Suppressor macrophage treated with lipopolysaccharide for 1 hour (primary cell): ENCODE measurements around the gene ORAI2.
"Not testable (repeated sequence)": the region's sequence is repeated elsewhere in the genome, so short reads cannot be mapped to it uniquely, and the experiment has no call there.

ENCODE experiments used
- DNase-seq, 3 donors: peaks; one replicate each; pipeline ENCODE4 v3.0.0-alpha.2; 2020 to 2022

Gene ORAI2

GRCh38 chr7:102433219-102434038 is at the start of gene ORAI2:
Gene ORAI2 (plus strand): TSS chr7:102433575. CDS start chr7:102438957, 5,382 bp downstream.
- peak; percentile 82 to 96 (median 91) for DNase-seq

GRCh38 chr7:102387064-102387463 is 46.3 kb upstream of the ORAI2 start:
- DNase-seq: no peak

- peak in 1 of 3 donors; percentile 4 for DNase-seq
Measured at GRCh38 chr7:102389810-102390209, 43.6 kb upstream of the ORAI2 start.

DNA sequence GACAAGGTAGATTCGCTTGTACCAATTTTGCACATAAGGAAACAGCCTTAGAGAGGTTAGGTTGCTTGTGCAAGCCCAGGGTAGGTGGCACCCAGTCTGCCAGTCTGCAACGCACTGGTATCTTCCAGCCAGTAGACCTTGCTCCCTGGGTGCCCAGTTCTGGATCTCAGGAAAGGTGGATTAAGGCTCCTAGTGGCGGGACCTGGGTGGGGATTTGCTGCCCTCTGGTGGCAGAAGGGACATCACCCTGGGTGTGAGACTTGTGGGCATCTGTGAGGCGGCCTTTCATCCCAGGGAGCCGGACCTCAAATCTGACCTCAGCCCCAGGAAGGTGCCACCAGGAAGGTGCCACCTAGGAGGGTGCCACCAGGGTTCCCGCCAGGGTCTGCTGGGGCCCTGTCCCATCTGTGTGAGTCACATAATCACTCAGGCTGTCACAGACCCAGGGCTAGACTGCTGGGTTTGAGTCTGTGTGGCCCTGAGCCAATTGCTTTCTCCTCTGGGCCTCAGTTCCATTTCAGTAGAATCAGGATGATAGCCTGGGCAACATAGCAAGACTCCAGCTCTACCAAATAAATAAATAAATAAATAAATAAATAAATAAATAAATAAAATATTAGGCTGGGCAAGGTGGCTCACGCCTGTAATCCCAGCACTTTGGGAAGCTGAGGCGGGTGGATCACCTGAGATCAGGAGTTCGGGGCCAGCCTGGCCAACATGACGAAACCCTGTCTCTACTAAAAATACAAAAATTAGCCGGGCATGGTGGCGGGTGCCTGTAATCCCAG is 42.5 kb upstream of the ORAI2 start:
- DNase-seq: peak; percentile 82 to 93 (median 89)

DNA sequence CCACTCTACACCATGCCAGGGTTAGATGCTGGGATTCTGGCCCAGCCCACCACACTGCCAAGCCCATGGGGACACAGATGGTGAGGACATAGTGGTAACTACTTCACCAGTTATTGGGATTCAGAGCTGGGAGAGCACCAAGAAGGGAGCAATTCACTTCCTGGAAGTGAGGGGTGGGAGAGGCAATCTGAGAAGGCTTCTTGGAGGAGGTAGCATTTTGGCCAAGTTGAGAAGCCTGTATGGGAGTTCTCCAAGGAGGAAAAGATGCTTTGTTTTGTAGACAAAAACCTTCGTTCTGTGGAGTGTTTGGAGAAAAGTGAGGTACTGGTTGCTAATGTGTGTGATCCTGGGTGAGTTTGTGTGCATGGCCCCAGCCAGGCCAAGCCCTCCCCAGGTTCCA is 41.0 kb upstream of the ORAI2 start:
- no peak for DNase-seq

DNA sequence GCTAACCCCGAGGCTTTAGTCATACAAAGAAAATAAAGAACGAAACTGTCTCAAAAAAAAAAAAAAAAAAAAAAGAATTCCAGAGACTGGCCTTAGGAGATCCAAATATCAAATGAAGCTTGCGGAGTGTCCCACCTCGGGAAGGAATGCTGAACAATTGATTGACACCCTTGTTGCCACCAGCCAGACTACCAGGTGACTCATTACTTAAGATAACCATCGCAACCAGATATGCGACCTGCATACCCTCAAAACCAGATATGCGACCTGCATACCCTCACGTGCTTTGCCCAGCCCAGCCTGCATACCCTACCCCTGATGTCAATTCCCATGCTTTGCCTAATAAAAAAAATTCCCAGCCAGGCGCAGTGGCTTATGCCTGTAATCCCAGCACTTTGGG is 39.9 kb upstream of the ORAI2 start:
- DNase-seq: no peak

DNA sequence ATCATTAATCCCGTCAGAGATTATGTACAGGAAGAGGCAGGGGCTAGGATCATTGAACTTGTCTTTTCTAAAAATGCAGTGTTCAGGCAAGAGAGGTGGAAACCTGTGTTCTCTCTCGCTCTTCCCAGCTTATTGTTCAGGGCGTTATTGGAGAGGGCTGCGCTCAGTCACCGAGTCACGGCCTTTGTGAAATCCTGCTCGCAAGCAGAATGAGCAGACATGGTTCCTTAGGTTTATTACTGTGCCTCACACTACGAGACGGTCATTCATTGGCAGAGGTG is 37.8 kb upstream of the ORAI2 start:
- no peak for DNase-seq

DNA sequence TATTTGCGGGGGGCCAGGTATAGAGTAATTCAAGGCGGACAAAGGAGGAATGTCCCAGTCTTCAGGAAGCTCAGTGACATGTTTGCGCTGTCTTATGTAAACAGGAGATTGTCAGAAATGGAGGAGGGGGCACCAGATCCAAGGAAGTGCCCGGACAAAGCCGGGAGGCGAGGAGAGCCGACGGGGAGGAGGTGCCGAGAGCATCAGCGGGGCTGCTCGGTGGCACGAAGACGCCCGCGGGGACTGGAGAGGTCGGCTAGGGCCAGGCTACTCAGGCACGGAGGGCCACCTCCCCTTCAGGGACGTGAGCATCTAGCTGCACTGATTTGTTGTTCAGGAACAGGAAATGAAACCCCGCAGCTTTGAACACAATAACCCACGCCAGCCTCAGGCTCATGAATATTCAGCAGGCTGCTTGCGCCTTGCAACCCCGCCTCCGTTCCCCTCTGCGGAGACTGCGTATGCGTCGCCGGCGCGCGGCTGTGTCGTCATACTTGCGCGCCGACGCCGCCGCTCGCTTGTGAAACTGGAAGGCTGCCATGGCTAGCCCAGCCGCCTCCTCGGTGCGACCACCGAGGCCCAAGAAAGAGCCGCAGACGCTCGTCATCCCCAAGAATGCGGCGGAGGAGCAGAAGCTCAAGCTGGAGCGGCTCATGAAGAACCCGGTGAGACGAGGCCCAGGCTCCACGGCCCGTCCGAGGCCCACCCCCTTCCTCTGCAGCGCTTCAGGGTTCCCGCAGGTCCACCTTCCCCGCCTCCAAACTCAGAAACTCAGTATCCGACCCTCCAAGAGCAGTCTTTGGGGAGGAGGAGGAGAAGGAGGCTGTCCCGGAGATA is 37.3 kb upstream of the ORAI2 start, which contains the start of gene PRKRIP1:
Gene PRKRIP1 (plus strand): TSS at position 491 of the 837 bp plus-strand sequence. CDS start 49 bp downstream, at position 540.
- peak; percentile 95 to 98 (median 98) for DNase-seq

- no peak for DNase-seq
Measured at GRCh38 chr7:102396710-102397019, 36.7 kb upstream of the ORAI2 start.

GRCh38 chr7:102398543-102398942 is 34.8 kb upstream of the ORAI2 start:
- no peak for DNase-seq

- no peak for DNase-seq
Measured at GRCh38 chr7:102400360-102400759, 33.0 kb upstream of the ORAI2 start.

DNA sequence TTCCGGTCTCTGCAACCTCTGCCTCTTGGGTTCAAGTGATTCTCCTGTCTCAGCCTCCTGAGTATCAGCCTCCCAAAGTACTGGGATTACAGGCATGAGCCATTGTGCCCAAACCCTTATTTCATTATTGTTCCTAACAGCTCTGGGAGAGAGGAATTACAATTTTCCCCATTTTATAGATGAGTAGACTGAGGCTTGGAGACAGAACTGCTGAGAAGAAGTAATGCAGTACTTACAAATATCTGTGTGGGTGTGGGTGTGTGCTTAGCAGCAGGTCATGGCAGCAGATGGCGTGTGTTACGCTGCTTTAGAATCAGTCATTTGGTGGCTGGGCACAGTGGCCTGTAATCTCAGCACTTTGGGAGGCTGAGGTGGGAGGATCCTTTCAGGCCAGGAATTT is 29.8 kb upstream of the ORAI2 start:
- no peak for DNase-seq

DNA sequence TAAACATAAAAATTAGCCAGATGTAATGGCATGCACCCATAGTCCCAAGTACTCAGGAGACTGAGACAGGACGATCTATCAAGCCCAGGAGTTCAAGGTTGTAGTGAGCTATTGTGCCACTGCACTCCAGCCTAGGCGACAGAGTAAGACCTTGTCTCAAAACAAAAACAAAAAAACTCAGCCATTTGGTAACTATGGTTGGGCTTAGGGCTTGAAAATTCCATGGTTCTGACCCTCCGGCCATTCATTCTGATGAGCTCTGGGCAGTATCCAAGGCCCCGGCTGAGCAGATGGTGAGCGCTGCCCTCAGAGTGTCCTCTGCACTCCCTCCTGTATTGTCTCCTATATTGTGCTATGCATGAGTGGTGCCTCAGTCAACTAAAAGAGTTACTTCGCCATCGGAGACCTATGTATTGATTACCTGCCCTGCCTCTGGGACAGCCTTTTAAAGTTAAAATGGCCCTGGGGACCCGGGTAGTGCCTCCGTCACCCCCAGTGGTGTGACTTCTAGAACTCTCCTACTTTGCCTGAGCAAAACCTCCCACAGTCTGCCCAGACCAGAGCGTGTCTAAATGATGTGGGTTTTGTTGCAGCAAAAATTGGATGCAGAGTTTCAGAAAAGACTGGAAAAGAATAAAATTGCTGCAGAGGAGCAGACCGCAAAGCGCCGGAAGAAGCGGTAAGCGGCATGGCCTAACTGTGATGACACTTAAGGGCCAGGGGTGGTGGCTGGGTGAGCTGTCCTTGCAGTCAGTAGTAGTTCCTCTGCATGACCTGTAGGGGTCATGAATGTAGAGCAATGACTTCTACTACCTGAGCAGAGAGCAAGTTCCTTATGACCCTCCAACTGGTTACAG is 29.1 kb upstream of the ORAI2 start:
- peak; percentile 77 to 82 (median 79) for DNase-seq

DNA sequence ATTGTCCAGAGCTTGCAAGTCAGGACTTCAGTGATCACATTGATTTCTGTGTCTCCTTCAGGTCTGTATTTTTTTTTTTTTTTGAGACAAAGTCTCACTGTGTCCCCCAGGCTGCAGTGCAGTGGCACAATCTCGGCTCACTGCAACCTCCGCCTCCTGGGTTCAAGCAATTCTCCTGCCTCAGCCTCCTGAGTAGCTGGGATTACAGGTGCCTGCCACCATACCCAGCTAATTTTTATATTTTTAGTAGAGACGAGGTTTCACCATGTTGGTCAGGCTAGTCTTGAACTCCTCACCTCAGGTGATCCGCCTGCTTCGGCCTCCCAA is 28.6 kb upstream of the ORAI2 start:
- DNase-seq: not testable (repeated sequence)

GRCh38 chr7:102407910-102408309 is 25.5 kb upstream of the ORAI2 start:
- DNase-seq: no peak

DNA sequence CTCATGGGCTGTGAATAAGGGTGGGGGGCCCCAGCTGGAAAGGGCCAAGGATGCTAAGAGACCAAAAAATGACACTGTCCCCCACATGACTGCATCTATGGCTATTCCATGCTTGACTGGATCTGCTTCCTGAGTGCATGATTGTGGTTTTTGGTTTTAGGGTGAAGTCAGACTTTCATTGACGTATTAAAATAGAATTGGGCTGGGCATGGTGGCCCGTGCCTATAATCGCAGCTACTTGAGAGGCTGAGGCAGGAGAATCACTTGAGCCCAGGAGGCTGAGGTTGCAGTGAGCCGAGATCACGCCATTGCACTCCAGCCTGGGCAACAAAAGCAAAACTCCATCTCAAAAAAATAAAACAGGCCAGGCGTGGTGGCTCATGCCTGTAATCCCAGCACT is 24.8 kb upstream of the ORAI2 start:
- DNase-seq: not testable (repeated sequence)

DNA sequence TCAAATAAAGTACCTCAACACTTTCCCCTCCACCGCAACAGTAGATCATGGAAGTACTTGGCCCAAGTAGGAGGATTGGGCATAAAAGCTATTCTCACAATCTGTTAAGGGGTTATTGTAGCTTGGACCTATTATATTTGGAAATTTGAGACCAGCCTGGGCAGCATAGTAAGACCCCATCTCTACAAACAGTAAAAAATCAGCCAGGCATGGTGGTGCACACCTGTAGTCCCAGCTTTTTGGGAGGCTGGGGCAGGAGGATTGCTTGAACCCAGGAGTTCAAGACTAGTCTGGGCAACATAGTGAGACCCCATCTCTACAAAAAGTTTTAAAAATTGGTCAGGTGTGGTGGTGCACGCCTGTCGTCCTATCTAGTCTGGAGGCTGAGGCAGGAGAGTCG is 24.0 kb upstream of the ORAI2 start:
- no peak for DNase-seq

DNA sequence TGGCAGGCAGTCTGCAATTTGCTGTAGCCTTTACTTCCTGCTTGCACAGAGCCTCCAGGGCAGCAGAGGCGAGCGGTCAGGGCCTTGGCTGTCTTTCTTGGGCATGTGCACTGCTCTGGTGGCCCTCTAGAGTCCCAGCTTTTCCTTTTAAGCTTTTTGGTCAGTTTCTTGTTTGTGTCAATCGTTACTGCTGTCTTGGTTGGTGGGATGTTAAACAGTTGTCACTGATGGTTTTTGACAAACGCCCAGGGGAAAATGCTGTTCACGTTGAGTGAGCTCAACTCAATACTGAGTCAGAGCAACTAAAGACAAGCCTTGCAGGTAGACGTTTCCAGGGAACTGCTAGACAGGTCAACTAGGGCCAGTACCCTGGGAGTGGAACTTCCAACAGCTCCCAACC is 23.3 kb upstream of the ORAI2 start:
- DNase-seq: no peak

DNA sequence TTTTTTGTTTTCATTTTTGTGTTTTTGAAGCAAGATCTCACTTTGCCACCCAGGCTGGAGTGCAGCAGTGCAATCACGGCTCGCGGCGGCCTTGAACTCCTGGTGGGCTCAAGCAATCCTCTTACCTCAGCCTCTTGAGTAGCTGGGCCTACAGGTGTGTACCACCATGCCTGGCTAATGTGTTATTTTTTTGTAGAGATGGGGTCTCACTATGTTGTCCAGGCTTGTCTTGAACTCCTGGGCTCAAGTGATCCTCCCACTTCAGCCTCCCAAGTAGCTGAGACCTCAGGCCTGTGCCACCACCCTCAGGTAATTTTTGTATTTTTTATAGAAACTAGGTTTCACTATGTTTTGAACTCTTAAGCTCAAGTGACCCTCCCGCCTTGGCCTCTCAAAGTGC is 22.5 kb upstream of the ORAI2 start:
- no peak for DNase-seq

- peak; percentile 70 to 79 (median 72) for DNase-seq
Measured at GRCh38 chr7:102412548-102412947, 20.8 kb upstream of the ORAI2 start.

GRCh38 chr7:102413091-102413490 is 20.3 kb upstream of the ORAI2 start:
- no peak for DNase-seq

GRCh38 chr7:102413611-102414010 is 19.8 kb upstream of the ORAI2 start:
- DNase-seq: no peak
